Large intestine (tissue), 3 donors: Measurements from ENCODE around the gene PGC. TPM values are rescaled to one million over a fixed set of nuclear protein-coding genes. Genes with fewer than 3 reads are reported as not detected.

ENCODE experiments used
- DNase-seq, 2 donors: peaks; one replicate each; pipeline versions ENCODE4 v3.0.0 to v3.0.0-alpha.2; 2013
- H3K27ac ChIP-seq: one replicate; pipeline ENCODE4 v1.5.1; 2013; ENCODE audit warnings: low read length
- H3K27me3 ChIP-seq: 2 replicates; pipeline ENCODE4 v1.6.1; 2013; ENCODE audit warnings: low read length; ENCODE audit not compliant: control insufficient read depth, insufficient read depth
- H3K36me3 ChIP-seq: 2 replicates; pipeline ENCODE4 v1.6.1; 2013; ENCODE audit warnings: low read length; ENCODE audit not compliant: control insufficient read depth, insufficient read depth
- H3K4me1 ChIP-seq: one replicate; pipeline ENCODE4 v1.6.1; 2013; ENCODE audit warnings: low read length; ENCODE audit not compliant: control insufficient read depth, insufficient read depth
- H3K4me3 ChIP-seq: one replicate; pipeline ENCODE4 v1.5.1; 2013; ENCODE audit warnings: low read length
- H3K9me3 ChIP-seq: one replicate; pipeline ENCODE4 v1.6.1; 2013; ENCODE audit warnings: mild to moderate bottlenecking, low read depth, low read length, moderate library complexity; ENCODE audit not compliant: control insufficient read depth
- WGBS: methylation state at CpG from one replicate; pipeline ENCODE4 v1.1.5; 2013; ENCODE audit warnings: low lambda C conversion rate; ENCODE audit not compliant: insufficient coverage; 5-methylcytosine and 5-hydroxymethylcytosine counted together
- polyA plus RNA-seq: library from polyadenylated mRNA; unstranded; fragments of 120-200 nt; gene quantifications from one replicate; pipeline ENCODE4 v1.2.1, GENCODE V29; 2013

The PGC gene
- polyA plus RNA-seq, 1 donor: 0.16 TPM

GRCh38 chr6:41785254-41785653, 38.1 kb upstream of the PGC start:
- no peak for DNase-seq
- Histone ChIP-seq H3K9me3 (no peaks in the 10 kb centered on the region), H3K27ac (no peak overlapping the region), H3K27me3 (no peaks in the 10 kb centered on the region), H3K36me3 (peaks cover 11% of the 10 kb centered on the region), H3K4me1 (peaks cover 12% of the 10 kb centered on the region), H3K4me3 (no peak overlapping the region)
- no CpG with 5 or more reads among the region's 11 CpGs for WGBS

- Histone ChIP-seq H3K36me3 (peaks cover 7% of the 10 kb centered on the region), H3K27me3 (no peaks in the 10 kb centered on the region), H3K9me3 (no peaks in the 10 kb centered on the region), H3K4me1 (peaks cover 12% of the 10 kb centered on the region), H3K27ac (no peak overlapping the region), H3K4me3 (no peak overlapping the region)
- no peak for DNase-seq
- WGBS: no CpG with 5 or more reads among the region's 5 CpGs
These were observed 37.5 kb upstream of the PGC start for GRCh38 chr6:41784581-41785171.

DNA sequence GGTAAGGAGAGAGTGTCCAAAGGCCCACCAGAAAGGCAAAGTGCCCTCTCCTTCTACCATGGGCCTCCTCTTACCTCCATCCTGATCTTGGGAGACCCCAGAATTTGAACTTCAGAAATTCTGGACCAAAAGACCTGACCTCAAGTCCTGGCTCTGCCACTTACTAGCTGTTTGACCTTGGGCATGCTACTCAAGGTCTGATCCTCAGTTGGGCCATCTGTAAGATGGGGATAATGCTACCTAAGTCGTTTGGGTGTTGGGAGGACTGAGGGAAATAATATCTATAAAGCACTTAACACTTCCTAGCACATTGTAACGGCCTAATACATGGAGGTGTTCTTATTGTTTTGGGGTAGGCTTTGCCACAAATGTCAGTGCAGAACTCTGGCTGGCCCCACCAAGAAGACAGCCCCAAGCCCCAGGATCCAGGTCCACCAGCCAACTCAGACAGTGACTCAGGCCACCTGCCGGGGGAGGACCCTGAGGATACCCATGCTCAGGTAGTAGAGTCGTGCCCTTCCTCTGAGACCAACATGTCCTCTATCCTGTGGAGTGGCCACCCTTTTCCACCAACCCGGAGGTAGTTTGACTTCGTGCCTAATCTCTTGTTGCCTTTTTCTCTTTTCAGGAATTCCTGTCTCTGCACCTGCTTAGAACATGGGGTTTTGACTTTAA, 36.0 kb upstream of the PGC start:
- no peak overlapping the region for H3K4me3 ChIP-seq
- H3K27ac ChIP-seq: no peak overlapping the region
- WGBS: no CpG with 5 or more reads among the region's 6 CpGs
- H3K9me3 ChIP-seq: no peaks in the 10 kb centered on the region
- DNase-seq: no peak
- no peaks in the 10 kb centered on the region for H3K27me3 ChIP-seq
- H3K36me3 ChIP-seq: no peaks in the 10 kb centered on the region
- peaks cover 12% of the 10 kb centered on the region for H3K4me1 ChIP-seq

DNA sequence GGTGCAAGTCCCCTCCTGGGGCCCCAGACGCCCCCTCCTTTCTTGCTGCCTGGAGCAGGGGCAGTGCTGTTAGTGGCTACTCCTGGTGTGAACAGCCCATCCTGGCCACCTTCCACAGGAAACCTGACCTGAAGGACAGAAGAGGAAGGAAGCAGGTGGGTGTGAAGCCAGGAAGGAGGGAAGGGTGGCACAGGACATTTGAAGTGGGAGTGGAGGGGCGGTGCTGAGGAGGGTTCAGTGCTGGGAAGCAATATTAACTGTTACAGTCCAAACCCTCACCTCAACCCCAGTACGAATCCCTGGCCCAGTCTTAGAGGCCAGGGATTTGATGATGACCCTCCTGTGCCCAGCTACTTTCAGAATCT, 34.2 kb upstream of the PGC start:
- no peak for DNase-seq
- WGBS: no CpG with 5 or more reads among the region's 3 CpGs
- Histone ChIP-seq H3K4me3 (peak overlapping the region; percentile 76), H3K27me3 (no peaks in the 10 kb centered on the region), H3K4me1 (peaks cover 12% of the 10 kb centered on the region), H3K36me3 (peaks cover 6% of the 10 kb centered on the region), H3K27ac (no peak overlapping the region), H3K9me3 (no peaks in the 10 kb centered on the region)

DNA sequence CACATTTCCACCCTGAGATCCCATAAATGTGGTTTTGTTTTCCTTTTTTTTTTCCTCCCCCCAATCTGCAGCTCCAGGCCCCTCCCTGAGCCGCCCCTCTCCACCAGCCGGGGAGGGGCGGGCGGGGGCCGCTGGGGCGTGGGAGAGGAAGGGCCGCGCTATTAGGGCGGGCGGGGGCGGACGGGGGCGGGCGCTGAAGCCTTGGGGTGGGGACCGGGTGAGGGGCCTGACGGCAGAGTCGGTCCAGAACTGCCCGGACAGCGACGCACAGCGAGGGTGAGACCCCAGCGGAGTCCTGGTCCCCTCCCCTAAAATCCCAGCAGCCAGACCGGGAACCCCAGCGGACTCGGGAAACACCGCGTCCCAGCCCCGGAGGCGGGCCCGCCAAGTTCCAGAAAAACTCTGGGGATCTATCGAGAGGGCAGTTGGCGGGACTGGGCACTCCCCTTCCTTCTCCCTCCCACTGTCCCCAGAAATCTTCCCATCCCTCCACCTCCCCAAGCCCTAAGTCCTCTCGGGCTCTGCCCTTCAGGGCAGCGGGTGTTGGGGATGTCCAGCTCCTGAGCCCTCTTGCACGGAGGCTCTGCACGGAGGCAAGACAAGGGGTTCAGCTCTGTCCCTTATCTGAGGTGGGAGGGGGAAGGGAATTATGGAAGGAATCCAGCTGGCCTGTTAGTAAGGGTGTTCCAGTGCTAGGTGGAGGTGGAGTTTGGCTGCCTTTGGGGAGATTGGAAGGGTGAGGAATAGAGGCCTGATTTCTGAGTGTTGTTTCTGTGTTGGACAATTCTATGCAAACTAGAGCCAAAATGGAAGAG, 33.6 kb upstream of the PGC start, which contains the start of gene PRICKLE4:
PRICKLE4 (plus strand) TSS at position 232 of the 815 bp plus-strand sequence. CDS start 2,692 bp downstream, outside the sequence.
- Histone ChIP-seq H3K36me3 (peaks cover 6% of the 10 kb centered on the region), H3K4me3 (peak within 1 kb of the TSS; percentile 76), H3K4me1 (peaks cover 8% of the 10 kb centered on the region), H3K27ac (peak within 1 kb of the TSS; percentile 8), H3K27me3 (no peaks in the 10 kb centered on the region), H3K9me3 (no peaks in the 10 kb centered on the region)
- DNase-seq: peak in 1 of 2 donors; percentile 46
- no CpG with 5 or more reads among the region's 36 CpGs for WGBS

DNA sequence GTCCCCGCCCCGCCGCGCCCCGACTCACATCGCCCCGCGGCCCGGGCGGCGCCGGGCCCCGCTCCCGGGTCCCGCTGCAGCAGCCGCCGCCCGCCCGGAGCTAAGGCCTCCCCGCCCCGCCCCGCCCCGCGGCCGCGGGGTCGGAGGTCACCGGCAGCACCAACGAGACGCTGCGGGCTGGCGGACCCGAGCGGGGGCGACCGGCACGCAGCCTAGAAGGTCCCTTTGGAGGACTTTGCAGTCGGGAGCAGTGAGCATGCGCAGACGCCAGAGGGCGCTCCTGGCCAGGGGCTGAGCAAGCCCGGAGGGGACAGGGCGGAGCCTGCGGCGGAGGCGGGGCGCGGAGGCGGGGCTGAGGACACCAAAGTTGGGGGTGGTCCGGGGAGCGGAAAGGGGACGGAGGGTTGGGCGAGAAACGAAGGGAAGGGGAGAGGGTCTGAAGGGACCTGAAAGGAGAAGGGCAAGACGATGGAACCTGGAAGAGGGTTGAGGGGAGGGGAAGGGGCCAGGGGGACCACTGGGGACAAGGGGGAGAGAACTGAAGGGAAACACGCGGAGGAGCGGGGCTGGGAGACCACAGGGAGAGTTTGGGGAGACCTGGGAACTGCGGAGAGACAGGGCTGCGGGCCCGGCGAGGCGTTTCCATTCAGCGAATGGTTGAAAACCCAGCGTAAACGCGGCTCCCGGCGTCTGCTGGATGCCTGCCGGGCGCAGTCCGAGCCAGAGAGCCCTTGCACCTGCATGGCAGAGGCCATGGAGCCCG, 32.8 kb upstream of the PGC start, which contains the start of gene FRS3:
FRS3 (minus strand) TSS at position 113 of the 763 bp plus-strand sequence. CDS start 2,913 bp downstream, outside the sequence.
- Histone ChIP-seq H3K27ac (peak within 1 kb of the TSS; percentile 8), H3K27me3 (no peaks in the 10 kb centered on the region), H3K4me1 (peaks cover 4% of the 10 kb centered on the region), H3K36me3 (peaks cover 14% of the 10 kb centered on the region), H3K4me3 (peak within 1 kb of the TSS; percentile 76), H3K9me3 (no peaks in the 10 kb centered on the region)
- DNase-seq: peak; percentile 97
- WGBS: 10% methylated on average over 2 of the region's 73 CpGs

- Histone ChIP-seq H3K9me3 (no peaks in the 10 kb centered on the region), H3K4me1 (peaks cover 4% of the 10 kb centered on the region), H3K27ac (no peak overlapping the region), H3K36me3 (peaks cover 20% of the 10 kb centered on the region), H3K4me3 (peak overlapping the region; percentile 53), H3K27me3 (no peaks in the 10 kb centered on the region)
- DNase-seq: no peak
- WGBS: 0% methylated on average over 1 of the region's 16 CpGs
These were observed 32.1 kb upstream of the PGC start for GRCh38 chr6:41779336-41779735.

GRCh38 chr6:41778895-41779294, 31.7 kb upstream of the PGC start:
- DNase-seq: no peak
- Histone ChIP-seq H3K27me3 (no peaks in the 10 kb centered on the region), H3K4me1 (peaks cover 4% of the 10 kb centered on the region), H3K9me3 (no peaks in the 10 kb centered on the region), H3K27ac (no peak overlapping the region), H3K4me3 (peak overlapping the region; percentile 53), H3K36me3 (peaks cover 24% of the 10 kb centered on the region)
- WGBS: no CpG with 5 or more reads among the region's 6 CpGs

DNA sequence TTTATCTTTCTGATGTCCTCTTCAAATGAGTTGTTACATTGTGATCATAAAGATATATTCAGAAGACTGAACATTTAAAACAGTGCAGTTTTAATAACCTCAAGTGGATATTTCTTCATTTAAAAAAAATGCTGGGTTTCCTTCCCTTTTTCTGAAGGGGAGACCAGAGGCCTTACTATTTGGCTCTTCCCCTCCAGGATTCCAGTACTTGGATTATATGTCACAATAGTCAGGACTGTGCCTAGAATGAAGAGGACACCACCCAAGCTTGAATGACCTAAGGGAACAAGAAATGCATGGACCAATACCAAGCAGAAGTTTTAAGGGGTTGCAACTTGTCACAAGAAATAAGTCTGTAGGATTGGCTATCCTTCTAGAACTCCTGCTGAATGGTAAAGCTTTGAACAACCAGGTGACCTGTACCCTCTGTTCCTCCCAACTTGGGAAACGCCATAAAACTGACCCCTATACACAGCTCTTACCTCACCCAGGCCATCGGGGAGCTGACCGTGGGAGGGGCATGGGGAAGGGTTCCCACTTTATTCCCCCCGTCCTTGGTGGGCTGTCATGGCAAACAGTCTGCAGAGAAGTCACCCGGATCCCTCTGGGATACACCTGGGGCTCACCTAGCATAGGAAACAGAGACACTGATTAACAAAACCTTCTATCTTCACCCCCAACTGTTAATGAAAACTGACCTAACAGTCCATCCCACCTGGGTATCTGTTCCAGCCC, 30.5 kb upstream of the PGC start:
- Histone ChIP-seq H3K4me1 (peaks cover 4% of the 10 kb centered on the region), H3K27me3 (no peaks in the 10 kb centered on the region), H3K4me3 (no peak overlapping the region), H3K36me3 (peaks cover 30% of the 10 kb centered on the region), H3K27ac (no peak overlapping the region), H3K9me3 (no peaks in the 10 kb centered on the region)
- no peak for DNase-seq
- WGBS: no CpG with 5 or more reads among the region's 5 CpGs
